Frontal cortex (tissue), 4 donors: ENCODE measurements around the gene OPA1. TPM values are rescaled to one million over a fixed set of nuclear protein-coding genes. Genes with fewer than 3 reads are reported as not detected.

Experiments
- DNase-seq, 2 donors: peaks; one replicate each; pipeline ENCODE4 v3.0.0; 2012; ENCODE audit warnings: low spot score in 2 of 2
- FAIRE-seq: peaks from 2 replicates; lab custom pipeline; 2012; peaks lifted over from hg19 to GRCh38; lab: Jason Lieb, UNC
- small RNA-seq: library from RNA; depleted of rRNA; stranded (forward); fragments of <200 nt; gene quantifications from one replicate; pipeline ENCODE3, GENCODE V24; 2014
- total RNA-seq: library from RNA; depleted of rRNA; stranded (reverse); fragments of >200 nt; gene quantifications from one replicate; pipeline ENCODE4 v1.2.3, GENCODE V29; 2014
- donor health status: control.
- donor health status: control.
- donor health status: control.

OPA1 gene
- total RNA-seq, 1 donor from 2014 or later: 136 TPM

DNA sequence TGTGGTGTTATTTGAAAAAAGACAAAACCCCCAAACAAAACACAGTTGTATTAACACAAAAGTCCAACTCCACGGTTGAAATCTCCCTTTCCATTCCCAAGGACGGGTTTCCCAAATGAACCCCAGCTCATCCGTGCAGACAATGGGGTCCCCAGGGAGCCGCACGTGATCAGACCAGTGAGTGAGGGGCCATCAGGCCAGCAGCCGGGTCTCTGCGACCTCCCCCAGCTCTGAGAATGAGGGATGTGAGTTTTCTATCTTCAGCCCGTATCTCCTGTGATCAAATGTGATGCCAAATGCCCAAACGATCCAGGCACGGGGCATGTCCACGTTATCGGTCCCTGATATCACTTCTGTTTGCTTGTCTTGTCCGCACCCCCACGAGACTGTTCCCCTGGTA, 138.0 kb downstream of the OPA1 start:
- FAIRE-seq: no peak
- no peak for DNase-seq

- DNase-seq (no peak), FAIRE-seq (no peak)
These were observed 138.6 kb downstream of the OPA1 start for GRCh38 chr3:193731656-193732055.

GRCh38 chr3:193732391-193732790, 139.4 kb downstream of the OPA1 start:
- FAIRE-seq (no peak), DNase-seq (no peak)

DNA sequence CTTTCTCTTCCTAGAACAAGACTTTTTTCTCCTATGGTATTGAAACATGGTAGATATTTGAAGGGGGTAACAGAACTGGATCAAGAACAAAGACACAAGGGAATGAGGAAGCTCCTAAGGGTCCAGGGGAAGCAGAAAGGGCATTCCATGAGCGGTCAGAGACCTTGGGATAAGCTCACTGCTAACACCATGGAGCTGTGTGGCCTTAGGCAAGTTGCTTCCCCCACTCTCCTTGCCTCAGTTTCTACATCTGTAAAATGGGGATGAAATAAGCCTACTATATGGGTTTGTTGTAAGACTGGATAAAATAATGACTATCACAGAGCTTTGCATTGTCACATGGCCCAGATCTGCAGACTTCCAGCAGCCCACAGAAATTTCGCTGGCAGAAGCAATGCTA, 139.8 kb downstream of the OPA1 start:
- FAIRE-seq (no peak), DNase-seq (no peak)

- no peak for FAIRE-seq
These were observed 141.8 kb downstream of the OPA1 start for GRCh38 chr3:193734737-193735366.

GRCh38 chr3:193735850-193736249, 142.8 kb downstream of the OPA1 start:
- no peak for FAIRE-seq
- DNase-seq: no peak

More at GRCh38 chr3:193734737-193735366, 141.8 kb downstream of the OPA1 start:
- DNase-seq: no peak

DNA sequence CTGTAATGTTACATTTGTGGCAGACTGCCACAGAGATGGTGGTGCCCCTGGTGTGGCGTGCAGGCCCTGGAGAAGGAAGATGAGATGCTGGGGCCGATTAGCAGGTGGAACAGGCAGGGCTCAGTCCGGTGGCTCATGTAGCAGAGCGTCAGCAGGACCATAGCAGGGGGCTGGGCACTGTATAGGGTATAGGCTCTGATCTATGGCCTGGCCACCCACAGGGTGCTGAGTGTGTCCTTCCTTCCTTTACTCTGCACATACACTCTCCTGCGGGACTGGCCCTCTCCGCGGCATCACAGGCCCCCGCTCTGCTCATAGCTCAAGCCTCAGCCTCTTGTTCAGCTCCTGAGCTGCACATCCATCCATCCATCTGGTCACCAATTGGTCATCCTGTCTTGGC, 143.6 kb downstream of the OPA1 start:
- DNase-seq: no peak
- FAIRE-seq: no peak

GRCh38 chr3:193737191-193737751, 144.3 kb downstream of the OPA1 start:
- DNase-seq (no peak), FAIRE-seq (no peak)

GRCh38 chr3:193742628-193743027, 149.6 kb downstream of the OPA1 start:
- FAIRE-seq: no peak
- no peak for DNase-seq

DNA sequence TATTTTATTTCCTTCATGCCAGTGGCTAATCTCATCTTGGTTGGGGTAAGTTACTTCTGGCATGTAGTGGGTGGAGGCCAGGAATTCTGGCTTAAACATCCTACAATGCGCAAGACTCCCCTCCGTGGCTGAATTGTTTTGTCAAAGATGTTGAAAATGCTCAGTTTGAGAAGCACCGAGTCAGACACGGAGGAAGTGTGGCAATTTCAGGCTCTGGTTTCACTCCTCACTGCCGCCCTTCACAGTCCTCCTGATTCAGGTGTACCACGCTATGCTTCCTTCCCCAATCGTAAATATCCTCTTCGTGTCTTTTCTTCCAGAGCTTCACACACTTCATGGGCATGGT, 150.7 kb downstream of the OPA1 start:
- DNase-seq: no peak
- FAIRE-seq: no peak

DNA sequence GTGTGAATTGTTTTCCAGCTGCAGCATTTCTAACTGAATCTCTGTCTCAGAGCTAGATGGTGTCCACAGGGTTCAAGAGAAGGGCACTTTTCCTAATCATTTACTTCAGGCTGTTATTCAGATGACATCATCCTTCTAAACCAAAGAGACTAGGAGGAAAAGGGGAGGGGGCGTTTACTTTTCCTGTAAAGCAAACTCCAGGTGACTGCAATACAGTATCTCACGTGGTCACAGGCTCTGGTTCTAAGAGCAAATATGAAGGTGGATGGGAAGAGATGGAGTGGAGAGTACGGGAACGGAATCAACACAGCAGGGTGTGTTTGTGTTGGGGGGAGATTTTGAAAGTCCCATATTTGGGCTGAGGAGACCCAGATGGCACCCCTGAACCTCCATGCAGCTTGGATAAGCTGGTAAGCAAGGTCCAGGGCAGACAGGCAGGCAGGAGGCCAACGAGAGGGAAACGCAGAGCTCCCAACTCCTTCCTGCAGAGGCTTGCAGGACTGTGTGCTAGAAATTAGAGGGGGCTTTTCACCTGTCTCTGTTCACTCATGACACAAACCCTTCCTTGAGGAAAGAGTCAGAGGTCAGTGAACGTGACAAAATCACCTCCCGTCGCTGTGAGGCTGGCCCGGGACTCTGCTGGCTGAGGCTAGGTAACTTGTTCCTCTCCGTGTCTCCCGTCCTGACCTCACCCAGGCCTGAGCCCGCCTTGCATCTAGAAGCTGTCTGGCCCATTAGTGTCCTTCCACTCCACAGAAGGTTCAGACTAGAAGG, 151.2 kb downstream of the OPA1 start:
- FAIRE-seq (no peak), DNase-seq (no peak)

DNA sequence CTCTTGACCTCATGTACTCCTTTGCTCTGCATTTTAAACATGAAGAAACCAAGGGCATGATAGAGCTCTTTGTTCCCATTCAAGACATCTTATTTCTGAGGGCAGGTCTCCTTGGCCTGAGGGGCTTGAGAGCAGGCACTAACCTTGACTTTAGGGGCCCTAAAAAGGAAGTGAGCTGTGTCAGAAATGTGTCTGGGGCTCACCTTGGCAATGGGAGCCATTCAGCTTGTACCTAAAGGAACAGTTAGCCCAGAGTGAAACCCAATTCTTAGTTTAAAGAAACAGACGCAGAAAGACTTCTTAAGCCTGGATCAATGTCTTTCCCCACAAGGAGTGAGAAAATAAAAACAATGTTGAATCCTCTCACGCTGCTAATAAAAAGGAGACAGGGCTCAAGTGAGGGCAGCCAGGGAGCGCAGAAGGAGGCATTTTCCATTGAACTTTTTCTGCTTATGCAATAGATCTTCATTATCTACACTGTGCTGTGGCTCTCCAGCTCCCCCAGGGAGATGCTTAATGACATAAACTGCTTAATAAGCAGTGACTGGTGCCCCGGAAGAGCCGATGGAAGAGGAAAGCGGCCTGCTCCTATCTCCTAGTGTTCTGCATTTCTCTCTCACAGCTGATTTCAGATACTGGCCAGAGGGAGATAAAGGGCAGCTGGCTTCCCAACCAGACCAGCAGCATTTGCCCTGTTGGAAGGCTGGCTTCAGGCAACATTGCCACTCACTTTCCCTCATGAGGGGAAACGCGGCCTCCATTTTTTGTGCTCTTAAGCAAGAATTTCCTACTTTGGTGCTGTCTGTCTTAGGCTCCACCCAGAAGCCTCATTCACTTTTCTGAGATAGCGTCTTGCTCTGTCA, 152.0 kb downstream of the OPA1 start:
- FAIRE-seq (no peak), DNase-seq (no peak)

DNA sequence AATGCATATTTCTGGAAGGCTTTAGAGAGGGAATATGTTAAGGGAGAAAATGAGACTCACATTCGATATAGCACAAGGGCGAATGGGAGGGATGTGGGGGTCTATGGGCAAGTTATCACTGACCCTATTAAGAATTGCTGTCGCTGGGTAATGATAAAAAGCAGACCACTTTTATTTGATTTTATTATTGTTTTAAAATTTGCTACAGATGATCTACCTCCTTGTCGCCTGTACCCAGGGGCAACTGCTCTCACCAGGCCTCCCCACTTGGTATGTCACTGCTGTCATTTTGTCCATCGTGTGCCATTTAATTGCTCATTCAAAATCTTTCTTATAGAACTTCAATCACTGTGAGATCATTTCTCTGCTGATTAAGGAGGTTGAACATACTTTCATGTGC, 153.8 kb downstream of the OPA1 start:
- no peak for FAIRE-seq
- DNase-seq: no peak

Small RNA genes within 50 kb of the gene (small RNA-seq; reads per million reads assigned to genes)
- gene RF00019 (not detected), gene RN7SL447P (not detected)

Other genes with a start within 250 kb of the OPA1 start
- gene ATP13A5, start 214.5 kb upstream of the OPA1 start, total RNA-seq: 0.41 TPM
- gene ATP13A4, start 38.3 kb upstream of the OPA1 start, total RNA-seq: 10.2 TPM